ENCODE results near the gene TNNT2.

Gene TNNT2

GRCh38 chr1:201310251-201310985, 67.1 kb downstream of the TNNT2 start:
- no peak for DNase-seq

GRCh38 chr1:201309416-201309815, 68.1 kb downstream of the TNNT2 start:
- DNase-seq: no peak

All from cerebellar nuclear complex (tissue), 1 donor.